HEK293T (cell line): ENCODE data around the gene MAPK9.

Experiments
- ELF4 ChIP-seq: fragments of 450-650 bp; IDR thresholded peaks from 2 replicates; pipeline ENCODE4 v1.6.1; 2017; ENCODE audit warnings: antibody characterized with exemption
- NFRKB ChIP-seq: fragments of 450-650 bp; IDR thresholded peaks from 2 replicates; pipeline ENCODE4 v1.6.1; 2016; ENCODE audit warnings: mild to moderate bottlenecking, moderate library complexity

DNA sequence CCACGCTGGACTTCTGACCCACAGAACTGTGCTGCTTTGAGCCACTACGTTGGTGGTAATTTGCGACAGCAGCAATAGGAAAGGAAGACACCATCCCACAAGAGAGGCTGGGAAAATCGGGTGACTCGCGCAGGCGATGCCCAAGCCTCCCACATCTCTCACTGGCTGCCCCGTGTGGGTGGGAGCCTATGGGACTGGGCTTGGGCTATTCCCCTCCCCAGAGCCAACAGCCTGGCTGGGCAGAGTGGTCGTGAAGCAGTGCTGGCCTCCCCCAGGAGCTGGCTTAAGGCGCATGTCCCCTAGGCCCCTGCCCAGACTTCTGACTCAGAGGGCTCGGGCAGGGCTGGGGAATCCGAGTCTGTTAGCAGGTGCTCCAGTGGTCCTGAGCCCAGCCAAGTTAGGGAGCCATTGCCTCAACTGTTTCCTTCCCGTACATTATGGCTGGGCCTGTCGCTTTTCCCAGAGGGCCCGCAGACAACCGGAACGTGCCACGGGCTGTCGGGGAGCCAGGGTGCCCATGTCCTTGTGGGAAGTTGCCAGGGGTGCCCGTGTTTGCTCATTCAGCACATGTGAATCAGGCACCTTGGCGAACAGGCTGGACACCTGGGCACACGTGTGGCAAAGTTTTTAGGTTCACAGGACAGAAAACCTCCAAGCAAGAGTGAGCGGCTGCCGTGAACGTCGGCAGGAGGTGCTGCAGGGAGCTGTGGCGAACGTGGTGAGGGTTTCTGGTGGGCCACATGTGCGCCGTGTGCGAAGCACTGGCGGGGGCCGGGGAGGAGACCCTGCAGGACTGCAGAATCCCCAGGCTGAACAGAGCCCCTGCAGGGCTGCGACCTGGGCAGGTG lies 75.9 kb downstream of the MAPK9 start:
- TF ChIP-seq NFRKB, result no peak
- no peak for TF ChIP-seq ELF4
